Glomerular visceral epithelial cell (primary cell): ENCODE data around the gene BOLA1.
A peak's percentile ranks its signal among the peaks of the same experiment; 100 is the strongest.
"Not testable (repeated sequence)": the region's sequence is repeated elsewhere in the genome, so short reads cannot be mapped to it uniquely, and the experiment has no call there.

Experiments
- DNase-seq: peaks from one replicate; pipeline ENCODE4 v3.0.0-alpha.2; 2016; ENCODE audit errors: extremely low spot score

The BOLA1 gene

DNA sequence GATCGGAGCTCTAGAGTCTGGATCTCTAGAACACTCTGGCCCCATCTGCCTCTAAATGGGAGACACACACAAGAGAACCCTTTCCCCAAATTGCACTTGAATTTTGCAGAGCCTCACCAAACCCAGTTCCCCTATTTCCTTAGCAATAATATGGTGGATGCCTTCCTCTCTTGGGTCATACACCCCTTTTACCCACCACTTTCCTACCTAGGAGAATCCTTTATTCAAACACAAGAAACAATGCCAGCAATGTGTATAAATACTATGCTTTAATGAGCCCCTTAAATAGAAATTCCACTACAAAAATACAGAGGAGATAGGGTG, 29.0 kb downstream of the BOLA1 start:
- DNase-seq, result no peak

DNA sequence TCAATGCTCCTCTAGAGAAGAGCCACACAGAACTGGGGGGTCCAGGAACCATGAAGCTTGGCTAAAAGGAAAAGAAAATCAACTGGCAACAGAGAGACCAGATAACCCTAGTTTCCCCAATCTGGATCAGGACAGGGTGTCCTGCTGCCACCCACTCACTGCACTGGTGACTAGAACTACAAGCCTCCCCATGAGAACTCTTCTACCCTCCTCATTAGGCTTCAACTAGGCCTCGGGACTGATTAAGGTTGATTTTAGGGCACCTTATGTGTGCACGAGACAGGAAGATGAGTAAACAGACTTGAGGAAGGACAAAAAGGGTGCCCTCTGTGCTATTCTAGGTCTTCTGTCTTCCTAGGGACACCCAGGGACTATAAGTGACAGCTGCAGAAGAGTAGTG, 30.5 kb downstream of the BOLA1 start:
- no peak for DNase-seq

DNA sequence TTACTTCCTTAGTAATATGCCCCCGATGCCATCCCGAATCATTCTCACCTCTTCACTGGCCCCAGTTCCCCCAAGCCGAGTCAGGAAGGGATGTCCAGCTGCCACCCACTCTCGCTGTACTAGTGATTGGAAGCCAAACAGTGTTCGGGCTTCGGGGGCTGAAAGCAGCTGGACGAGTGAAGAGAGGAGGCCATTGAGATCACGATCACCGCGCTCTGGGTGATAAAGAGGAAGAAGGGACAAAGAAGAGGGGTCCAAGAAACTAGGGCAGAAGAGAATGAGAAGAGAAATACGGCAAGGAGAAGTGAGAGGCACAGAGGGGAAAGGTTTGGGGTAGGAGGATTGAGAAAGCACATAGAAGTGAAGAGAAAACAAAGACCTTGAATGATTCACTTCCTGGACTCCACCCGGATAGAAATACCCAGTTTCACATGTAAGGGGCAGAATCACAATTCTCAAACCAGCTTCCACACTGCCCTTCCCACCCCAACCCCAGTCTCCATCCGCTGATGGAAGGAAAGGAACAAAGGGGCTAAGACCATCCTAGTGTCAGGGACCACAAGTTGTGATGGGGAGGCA, 31.9 kb downstream of the BOLA1 start:
- DNase-seq, result no peak

DNA sequence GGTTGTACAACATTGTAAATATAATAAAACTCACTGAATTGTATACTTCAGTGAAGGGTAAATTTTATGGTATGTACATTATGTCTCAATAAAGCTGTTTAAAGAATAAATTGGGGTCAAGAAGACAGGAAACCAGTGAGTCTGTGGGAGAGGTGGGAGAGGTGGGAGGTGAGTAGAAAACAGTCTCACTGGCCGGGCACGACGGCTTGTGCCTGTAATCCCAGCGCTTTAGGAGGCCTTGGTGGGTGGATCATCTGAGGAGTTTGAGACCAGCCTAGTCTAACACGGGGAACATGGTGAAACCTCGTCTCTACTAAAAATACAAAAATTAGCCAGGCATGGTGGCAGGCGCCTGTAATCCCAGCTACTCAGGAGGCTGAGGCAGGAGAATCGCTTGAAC, 33.1 kb downstream of the BOLA1 start:
- DNase-seq, result no peak

DNA sequence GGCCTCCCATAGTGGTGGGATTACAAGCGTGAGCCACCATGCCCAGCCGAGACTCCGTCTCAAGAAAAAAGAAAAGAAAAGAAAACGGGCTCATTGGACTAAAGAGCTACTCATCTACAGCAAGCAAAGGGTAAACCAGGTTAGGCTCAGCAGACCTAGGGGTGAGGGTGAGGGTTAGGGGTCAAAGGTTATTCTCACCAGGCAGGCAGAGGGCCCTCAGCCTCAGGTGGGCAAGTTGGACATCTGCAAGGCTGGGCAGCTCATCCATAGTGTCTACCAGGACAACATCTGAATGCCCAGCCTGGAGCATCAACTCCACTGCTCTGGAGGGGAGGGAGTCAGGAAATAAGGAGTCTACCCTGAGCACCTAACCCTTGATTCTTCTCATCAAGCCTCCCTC, 33.8 kb downstream of the BOLA1 start:
- no peak for DNase-seq

DNA sequence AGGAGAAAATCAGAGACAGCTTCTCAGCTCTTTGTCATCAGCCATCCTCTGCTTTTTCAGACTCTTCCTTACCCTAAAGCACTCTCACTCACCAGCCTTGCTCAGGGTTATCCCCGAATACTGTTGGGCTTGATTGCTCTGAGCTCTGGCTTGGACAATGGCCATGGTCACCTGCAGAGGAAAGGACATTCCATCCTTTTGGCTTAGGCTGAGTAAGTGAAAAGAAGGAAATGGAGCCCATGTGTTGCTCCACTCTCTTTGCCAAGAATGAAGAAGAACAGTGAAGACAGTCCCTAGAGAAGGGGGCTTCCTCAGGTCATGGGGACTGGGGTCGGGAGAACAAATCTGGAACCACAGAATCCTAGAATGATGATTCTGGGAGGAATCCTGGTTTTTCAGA, 35.0 kb downstream of the BOLA1 start:
- DNase-seq, result no peak

DNA sequence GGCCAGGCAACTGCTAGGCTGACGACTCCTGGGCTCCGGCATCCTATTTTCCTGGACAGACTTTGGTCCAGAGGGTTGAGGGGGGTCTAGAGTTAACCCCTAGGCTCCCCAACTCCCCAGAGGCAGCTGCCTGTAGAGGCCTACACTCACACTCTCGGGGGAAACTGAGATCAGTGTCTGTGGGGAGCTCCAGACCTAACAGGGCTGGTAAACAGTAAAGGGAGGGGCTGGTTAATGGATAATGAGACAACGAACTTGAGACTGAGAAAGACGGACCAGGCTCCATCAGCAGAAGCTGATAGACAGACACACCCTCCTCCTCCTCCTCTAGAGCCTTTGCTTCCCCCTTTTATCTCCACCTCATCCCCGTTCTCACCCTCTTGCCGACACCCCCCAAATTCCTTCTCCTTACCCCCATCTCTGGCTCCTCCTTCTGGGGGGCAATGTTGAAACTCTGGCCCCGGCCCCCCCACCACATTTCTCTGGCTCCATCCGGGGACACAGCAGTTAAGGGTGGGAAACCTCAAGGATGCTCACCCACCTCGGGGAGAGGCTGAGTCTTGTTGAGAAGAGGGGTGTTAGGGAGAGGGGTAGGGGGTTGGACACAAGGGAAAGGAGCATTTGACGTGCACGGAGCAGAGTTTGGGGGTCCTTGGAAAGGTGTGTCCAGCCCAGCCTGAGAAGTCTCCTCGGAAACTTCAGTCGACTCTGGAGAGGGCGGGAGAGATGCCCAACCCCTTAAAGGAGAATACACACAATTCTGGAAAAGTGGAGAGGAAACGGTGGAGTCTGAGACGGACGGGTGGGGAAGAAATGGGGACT, 37.0 kb downstream of the BOLA1 start, which contains the start of gene MTMR11:
Gene MTMR11 (minus strand): TSS at position 710 of the 822 bp plus-strand sequence. CDS start 232 bp downstream, at position 478.
- peak; percentile 46 for DNase-seq

DNA sequence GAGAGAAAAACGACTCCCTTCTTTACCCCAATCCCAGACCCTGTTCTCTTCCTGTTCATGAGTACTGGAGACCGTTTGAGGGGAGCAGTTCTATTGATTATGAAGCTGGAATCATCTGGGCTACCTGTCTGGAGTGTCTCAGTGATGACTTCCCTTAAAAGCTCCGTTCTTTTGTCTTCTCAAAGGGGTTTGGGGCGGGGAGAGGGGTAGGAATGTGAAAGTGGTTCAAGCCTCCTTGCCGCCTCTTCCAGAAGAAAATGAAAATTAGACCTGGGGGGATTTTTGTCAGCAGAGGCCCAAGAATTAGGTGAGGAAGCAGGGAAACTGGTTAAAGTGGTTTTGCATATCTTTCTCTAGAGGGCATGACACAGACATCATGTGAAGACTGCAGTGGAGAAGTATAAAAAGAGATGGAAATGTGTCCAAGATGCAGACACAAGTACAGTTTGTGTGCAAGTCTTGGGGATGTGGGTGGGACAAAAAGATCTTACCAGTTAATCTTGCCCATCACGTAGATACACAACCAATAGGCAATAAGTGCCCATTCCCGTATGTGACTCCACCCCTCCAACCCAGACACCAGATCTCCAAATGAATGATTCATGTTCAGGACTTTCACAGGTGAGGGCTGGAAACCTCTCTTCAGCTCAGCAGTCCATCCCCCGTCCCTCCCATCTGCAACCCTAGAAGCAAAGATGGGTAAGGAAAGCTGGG, 37.8 kb downstream of the BOLA1 start:
- peak; percentile 70 for DNase-seq

DNA sequence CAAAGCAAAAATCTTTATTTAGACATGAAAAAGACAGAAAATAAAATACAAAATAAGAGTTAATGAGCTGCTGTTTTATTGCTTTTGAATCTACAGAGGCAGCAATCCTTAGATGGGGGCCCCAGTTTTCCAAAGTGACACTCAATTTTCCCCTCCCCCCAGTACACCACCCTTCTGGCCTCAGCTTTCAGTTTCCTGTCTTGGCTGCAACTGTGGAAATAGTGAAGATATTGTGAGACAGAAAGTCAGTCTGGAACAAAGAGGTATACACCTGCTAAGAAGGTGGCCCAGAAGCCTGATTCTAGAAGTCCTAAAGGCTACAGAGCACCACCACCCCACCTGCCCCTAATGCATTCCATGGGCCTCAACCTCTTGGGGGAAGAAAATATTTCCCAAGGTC, 38.4 kb downstream of the BOLA1 start:
- no peak for DNase-seq

DNA sequence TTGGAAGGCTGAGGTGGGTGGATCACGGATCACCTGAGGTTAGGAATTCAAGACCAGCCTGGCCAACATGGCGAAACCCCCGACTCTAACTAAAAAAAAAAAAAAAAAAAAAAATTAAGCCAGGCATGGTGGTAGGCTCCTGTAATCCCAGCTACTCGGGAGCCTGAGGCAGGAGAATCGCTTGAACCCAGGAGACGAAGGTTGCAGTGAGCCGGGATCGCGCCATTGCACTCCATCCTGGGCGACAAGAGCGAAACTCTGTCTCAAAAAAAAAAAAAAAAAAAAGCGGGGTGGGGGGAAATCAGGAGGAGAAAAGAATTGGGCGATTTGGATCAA, 39.3 kb downstream of the BOLA1 start:
- DNase-seq, result not testable (repeated sequence)

DNA sequence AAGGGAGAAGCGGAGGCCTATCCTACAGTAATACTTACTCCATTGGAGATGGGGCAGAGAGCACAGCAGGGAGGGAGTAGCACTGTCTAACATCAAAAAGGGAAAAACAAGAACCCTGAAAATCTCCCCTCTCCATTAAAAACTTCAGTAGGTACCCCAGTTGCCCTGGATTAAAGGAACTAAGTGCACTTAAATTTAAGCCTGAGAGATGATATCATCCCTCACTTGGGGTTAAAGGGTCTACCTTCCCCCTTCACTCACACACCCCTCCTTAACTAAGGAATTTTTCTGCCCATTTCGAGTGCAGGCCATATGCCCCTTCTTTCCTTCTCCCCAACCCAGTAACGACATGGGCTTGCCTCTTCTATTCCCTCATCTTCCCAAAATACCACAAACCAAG, 41.1 kb downstream of the BOLA1 start:
- no peak for DNase-seq

DNA sequence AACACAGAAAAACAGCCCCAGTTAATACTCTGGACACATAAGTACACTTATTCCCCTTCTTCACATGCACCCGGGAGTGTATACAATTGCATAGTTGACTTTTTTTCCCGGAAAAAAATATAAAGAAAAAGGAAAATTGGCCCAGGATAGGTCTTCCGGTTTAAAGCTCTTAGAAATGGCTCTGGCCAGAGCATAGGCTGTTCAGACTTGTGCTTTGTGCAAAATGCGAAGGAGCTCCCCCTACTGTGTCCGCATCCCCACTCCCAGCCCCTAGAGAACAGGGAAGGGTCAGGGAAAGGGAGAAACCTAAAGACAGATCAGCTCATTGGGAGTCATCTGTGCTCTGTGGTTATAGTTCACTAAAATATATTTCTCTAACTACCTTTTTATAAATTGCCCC, 42.8 kb downstream of the BOLA1 start:
- DNase-seq, result no peak

DNA sequence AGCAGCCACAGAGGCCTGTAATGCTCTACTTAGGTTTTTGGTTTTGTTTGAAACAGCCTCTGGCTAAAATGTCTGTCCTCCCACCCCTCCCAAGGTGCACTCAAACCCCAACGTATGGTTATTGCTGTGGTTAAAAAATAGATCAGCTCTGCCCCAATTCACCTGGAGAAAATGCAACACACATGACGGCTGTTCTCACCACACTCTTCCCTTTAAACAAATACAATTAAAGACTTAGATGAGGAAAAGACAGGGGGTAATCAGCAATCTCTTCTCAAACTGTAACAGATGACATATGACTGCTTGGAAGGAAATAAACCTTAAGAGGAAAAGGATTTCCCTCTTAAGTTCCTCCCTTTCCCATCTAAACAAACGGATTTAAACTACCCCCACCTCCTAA, 43.5 kb downstream of the BOLA1 start:
- no peak for DNase-seq

DNA sequence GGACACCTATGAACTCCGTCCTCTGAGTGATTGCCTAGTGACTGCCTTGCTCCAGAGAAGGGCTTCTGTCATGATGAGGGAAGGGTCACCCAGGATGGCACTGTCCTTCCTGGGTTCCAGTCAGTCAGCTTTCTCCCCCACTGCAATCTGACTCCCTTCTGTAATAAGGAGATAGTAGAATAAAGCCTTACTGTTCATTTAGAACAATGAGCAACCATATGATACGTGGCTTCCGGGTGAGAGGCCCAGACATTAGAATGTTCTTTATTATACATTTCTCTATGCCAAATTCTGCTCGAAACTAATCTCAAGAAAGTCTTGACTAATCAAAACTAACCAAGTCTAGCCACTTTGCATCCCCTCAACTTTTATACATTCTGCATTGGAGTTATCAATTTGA, 45.8 kb downstream of the BOLA1 start:
- DNase-seq, result no peak

DNA sequence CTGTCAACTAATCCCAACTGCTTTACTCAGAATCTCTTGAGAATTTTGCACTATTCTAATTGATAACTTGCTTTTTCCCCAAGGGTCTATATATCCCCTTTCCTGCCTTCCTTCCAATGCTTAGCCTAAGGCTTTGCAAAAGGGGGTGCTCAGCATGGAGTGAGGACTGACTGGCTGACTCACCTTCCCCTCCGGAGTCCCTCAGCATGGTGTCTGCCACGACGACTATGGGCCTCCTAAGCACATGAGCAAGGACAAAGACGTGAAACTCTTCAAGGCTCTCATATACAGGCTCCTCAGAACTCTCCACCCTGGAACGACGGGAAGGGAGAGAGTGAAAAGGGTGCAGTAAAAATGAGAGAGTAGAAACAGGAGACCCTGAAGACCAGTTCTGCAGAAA, 50.5 kb downstream of the BOLA1 start:
- DNase-seq, result no peak
